Measurements from ENCODE around the gene IER2. TPM values are rescaled to one million over a fixed set of nuclear protein-coding genes. Genes with fewer than 3 reads are reported as not detected.

Gene IER2
- total and polyA plus RNA-seq, 2 of the 8 experiments (the other 6 are each of a cell fraction or from before 2014, with no cell fraction given) = 84.5 to 138 TPM

GRCh38 chr19:13150931-13151604 is 857 bp downstream of the IER2 start:
- Histone ChIP-seq H3K79me2 (ENCODE audit: control insufficient read depth in 1 of 2, insufficient read depth in 2 of 2, low read length in 2 of 2) (peaks cover 17 to 46% of the 10 kb centered on the region in 2 experiments), H2AK5ac (ENCODE audit: low read depth, low read length) (no peak overlapping the region), H3K4me2 (ENCODE audit: insufficient read depth in 1 of 2, low read depth in 2 of 2, low read length in 2 of 2) (peak overlapping the region; percentile 82 to 91), H3K4ac (replicated peaks; ENCODE audit: insufficient read length, low read depth, low read length) (peak overlapping the region; percentile 85), H3K23me2 (ENCODE audit: low read depth, low read length) (peaks cover 23% of the 10 kb centered on the region), H4K8ac (ENCODE audit: extremely low read depth, insufficient read depth, low read length) (peak overlapping the region; percentile 29; the same call in 1 of the 2 replicates), H2BK15ac (ENCODE audit: low read length) (0 out of 2 replicates have a peak overlapping the region, but pooled peaks have one; percentile 81), H4K5ac (ENCODE audit: insufficient read length, low read depth, low read length) (peak overlapping the region; percentile 80), H2BK20ac (ENCODE audit: low read length) (no peak overlapping the region), H2BK120ac (replicated peaks; ENCODE audit: low read depth, low read length) (peak overlapping the region; percentile 83), H2BK5ac (ENCODE audit: low read depth, low read length) (peak overlapping the region; percentile 96), H4K91ac (replicated peaks; ENCODE audit: insufficient read length, low read length) (peak overlapping the region; percentile 98), H2BK12ac (ENCODE audit: low read depth, low read length) (peak overlapping the region; percentile 90), H3K36me3 (ENCODE audit: control insufficient read depth in 2 of 4, insufficient read depth in 4 of 4, low read length in 3 of 4) (peaks cover 0 to 7% (median 2%) of the 10 kb centered on the region in 4 experiments; a peak in 2 of 8 replicates), H3K23ac (ENCODE audit: insufficient read length) (no peak overlapping the region), H3K18ac (ENCODE audit: extremely low read depth, low read length) (peak overlapping the region; percentile 99), H3K56ac (replicated peaks; ENCODE audit: insufficient read length, low read depth, low read length) (peak overlapping the region; percentile 98), H3K27me3 (replicated peaks in 1 of 4; ENCODE audit: control insufficient read depth in 3 of 4, extremely low read depth in 1 of 4, insufficient read depth in 3 of 4, low read length in 3 of 4) (no peaks in the 10 kb centered on the region; a peak in 1 of 7 replicates), H3K9ac (replicated peaks in 1 of 4; ENCODE audit: extremely low read depth in 1 of 4, low read depth in 3 of 4, low read length in 3 of 4) (peak overlapping the region; percentile 62 to 86 (median 86)), H3K79me1 (ENCODE audit: low read depth, low read length) (peaks cover 8% of the 10 kb centered on the region), H3K4me1 (replicated peaks in 1 of 4; ENCODE audit: control insufficient read depth in 3 of 4, insufficient read depth in 4 of 4, low read length in 3 of 4) (peaks cover 0 to 6% (median 3%) of the 10 kb centered on the region in 4 experiments; a peak in 6 of 7 replicates), H3K14ac (ENCODE audit: insufficient read length) (no peak overlapping the region), H3K4me3 (ENCODE audit: extremely low read depth in 1 of 4, insufficient read depth in 2 of 4, low read depth in 3 of 4, low read length in 4 of 4) (peak overlapping the region; percentile 87 to 97 (median 94)), H2AFZ (ENCODE audit: low read length) (no peak overlapping the region), H3K9me3 (ENCODE audit: insufficient read depth in 2 of 2, low read depth in 1 of 2, low read length in 1 of 2) (no peaks in the 10 kb centered on the region), H4K20me1 (replicated peaks in 1 of 2; ENCODE audit: control insufficient read depth in 1 of 2, insufficient read depth in 2 of 2, low read length in 2 of 2) (peaks cover 7 to 13% of the 10 kb centered on the region in 2 experiments), H3K27ac (ENCODE audit: low read depth, low read length) (peak overlapping the region; percentile 79)
- FAIRE-seq (no peak), DNase-seq (ENCODE audit: low read depth in 1 of 2, low spot score in 2 of 2) (peak in 1 of 2 experiments; percentile 58)
- ChIA-PET CTCF (ENCODE audit: partially characterized antibody) (interaction anchor here (2.5 kb wide), 1 partner anchor 14 kb away, joined by 5 read pairs; no protein-coding TSS in a partner anchor), POLR2A (ENCODE audit: partially characterized antibody) (interaction anchor here (0.6 to 9.6 kb wide), 13 partner anchors 14 to 205 kb away, joined by 3 to 530 read pairs (median 9); partner anchors contain the start of genes NACC1, RAD23A and TRMT1)
- 3% methylated on average over 33 of the region's 34 CpGs; no CpG with 5 or more reads in 1 of the 2 experiments for WGBS, 2 experiments (ENCODE audit: extremely low coverage in 1 of 2, insufficient coverage in 1 of 2, insufficient read length in 1 of 2, insufficient replicate concordance in 2 of 2, low coverage in 1 of 2, low lambda C conversion rate in 2 of 2, missing lambda C conversion rate in 1 of 2)
- TF ChIP-seq POLR2AphosphoS5 (IDR thresholded peaks at IDR 0.05; ENCODE audit: low read depth, low read length) (0 out of 2 replicates have a peak, but pooled peaks have one; percentile 11), ATF3 (IDR thresholded peaks at IDR 0.05; ENCODE audit: insufficient read depth, low read depth, low read length) (no peak)

All from H1 (cell line).